HG02610 (cell line): ENCODE results near the gene NANOS3.

ENCODE experiments used
- ATAC-seq: cut with Tn5 transposase; IDR thresholded peaks from one replicate; pipeline ENCODE4 v1.9.1; 2021; ENCODE audit warnings: mild to moderate bottlenecking, moderate library complexity; ENCODE audit not compliant: unreplicated experiment

The NANOS3 gene

GRCh38 chr19:13864667-13865570 is 12.0 kb upstream of the NANOS3 start:
- ATAC-seq, result no peak

DNA sequence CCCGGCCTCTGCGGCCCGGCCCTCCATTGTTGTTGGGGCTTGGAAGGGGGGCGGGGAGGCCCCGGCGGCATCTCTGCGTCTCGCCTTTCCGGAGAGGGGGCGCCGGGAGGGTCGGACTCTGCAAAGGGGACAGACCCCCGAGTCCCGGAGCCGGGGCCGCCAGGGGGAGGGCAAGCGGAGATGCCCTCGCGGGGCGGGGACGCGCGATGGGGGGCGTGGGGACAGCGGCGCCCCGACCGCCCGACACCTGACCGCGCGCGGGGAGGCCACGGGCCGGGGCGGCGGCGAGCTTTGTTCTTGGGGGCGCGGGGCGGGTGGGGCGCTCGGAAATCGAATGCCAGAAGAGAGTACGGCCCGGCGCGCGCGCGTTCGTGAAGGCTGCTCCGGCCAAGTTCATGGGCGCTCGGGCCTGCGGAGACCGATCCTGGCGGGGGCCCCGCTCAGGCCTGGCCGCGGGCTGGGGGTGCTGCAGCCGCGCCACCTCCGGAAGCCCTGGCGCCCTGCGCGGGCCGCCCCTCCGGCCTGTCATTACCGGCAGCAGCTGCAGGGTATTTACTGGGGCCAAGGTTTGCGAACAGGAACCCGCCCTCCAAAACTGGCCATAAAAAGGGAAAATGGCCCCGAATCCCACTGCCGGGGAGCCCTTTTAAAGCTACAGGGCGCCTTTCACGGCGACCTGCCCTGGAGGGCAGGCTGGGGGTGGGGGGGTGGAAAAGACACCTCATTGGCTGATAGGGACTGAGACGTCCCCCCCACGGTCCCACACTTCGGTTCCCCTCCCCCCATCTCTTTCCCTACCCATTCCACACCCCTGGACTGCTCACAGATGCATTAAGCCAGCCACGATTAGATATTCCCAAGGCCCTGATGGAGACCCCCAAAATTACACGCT is 11.1 kb upstream of the NANOS3 start:
- no peak for ATAC-seq

DNA sequence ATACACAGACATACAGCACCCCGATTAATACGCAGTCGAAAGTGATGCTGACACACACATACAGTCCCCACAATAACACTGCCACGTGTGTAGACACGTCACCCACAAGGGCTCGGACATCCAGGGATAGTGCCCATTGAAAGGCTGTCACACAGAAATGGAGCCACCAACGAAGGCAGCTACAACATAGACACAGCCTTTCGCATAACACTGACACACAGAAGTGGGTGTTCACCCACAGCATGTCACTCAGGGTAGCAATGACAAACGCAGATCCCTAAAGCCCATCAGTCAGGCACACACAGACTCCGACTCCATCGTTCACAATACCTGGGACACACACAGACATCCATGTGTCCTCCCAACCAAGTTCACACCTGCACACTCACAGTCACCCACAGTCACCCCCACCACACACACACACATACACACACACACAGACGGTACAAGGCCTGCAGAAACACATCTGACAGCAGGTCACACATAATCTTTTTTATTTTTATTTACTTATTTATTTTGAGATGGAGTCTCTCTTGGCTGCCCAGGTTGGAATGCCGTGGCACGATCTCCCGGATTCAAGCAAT is 10.4 kb upstream of the NANOS3 start:
- ATAC-seq, result no peak

GRCh38 chr19:13868663-13869062 is 8.3 kb upstream of the NANOS3 start:
- no peak for ATAC-seq

- ATAC-seq, result no peak
These were observed 7.7 kb upstream of the NANOS3 start for GRCh38 chr19:13869281-13869680.

- no peak for ATAC-seq
These were observed 6.1 kb upstream of the NANOS3 start for GRCh38 chr19:13870873-13871272.

GRCh38 chr19:13872339-13872694 is 4.6 kb upstream of the NANOS3 start:
- ATAC-seq, result no peak

DNA sequence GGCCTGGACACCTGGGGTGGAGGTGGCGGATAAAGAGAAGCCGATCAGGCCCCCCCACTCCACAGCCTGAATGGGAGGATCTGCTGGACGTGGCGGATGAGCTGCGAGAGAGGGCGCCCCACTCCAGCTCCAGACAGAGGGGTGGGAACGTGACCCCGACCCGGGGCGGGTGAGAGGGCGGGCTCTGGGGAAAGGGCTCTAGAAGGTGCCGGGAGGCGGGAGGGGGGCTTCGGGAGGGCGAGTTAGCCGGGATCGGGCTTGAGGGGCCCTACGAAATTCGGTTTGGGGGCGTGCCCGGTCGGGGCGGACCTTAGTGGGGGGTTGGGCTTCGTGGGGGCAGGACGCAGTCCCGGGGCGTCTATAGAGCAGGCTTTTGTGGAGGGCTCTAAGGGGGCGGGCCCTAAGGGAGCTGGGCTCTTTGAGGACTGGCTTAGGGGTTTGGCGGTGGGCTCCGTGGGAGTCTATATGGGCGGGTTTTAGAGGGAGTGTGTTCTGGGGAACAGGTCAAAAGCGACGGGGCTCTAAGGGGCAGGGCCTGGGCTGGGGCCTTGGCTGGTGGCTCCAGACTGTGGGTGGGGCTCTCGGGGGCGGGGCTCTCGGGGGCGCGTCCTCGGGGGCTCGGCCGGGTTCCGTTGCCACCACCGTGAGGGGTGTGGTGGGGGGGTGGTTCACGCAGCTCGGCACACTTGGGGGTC is 4.1 kb upstream of the NANOS3 start:
- no peak for ATAC-seq

GRCh38 chr19:13873834-13874515 is 3.0 kb upstream of the NANOS3 start:
- ATAC-seq, result no peak

GRCh38 chr19:13875824-13876223 is 1.1 kb upstream of the NANOS3 start:
- no peak for ATAC-seq

DNA sequence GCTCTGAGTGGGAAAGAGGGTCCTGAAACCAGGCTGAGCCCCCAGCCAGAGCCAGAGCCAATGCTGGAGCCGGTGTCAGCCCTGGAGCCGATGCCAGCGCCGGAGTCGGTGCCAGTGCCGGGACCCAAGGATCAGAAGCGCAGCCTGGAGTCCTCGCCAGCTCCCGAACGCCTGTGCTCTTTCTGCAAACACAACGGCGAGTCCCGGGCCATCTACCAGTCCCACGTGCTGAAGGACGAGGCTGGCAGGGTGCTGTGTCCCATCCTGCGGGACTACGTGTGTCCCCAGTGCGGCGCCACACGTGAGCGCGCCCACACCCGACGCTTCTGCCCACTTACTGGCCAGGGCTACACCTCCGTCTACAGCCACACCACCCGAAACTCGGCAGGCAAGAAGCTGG is 369 bp downstream of the NANOS3 start:
- no peak for ATAC-seq

DNA sequence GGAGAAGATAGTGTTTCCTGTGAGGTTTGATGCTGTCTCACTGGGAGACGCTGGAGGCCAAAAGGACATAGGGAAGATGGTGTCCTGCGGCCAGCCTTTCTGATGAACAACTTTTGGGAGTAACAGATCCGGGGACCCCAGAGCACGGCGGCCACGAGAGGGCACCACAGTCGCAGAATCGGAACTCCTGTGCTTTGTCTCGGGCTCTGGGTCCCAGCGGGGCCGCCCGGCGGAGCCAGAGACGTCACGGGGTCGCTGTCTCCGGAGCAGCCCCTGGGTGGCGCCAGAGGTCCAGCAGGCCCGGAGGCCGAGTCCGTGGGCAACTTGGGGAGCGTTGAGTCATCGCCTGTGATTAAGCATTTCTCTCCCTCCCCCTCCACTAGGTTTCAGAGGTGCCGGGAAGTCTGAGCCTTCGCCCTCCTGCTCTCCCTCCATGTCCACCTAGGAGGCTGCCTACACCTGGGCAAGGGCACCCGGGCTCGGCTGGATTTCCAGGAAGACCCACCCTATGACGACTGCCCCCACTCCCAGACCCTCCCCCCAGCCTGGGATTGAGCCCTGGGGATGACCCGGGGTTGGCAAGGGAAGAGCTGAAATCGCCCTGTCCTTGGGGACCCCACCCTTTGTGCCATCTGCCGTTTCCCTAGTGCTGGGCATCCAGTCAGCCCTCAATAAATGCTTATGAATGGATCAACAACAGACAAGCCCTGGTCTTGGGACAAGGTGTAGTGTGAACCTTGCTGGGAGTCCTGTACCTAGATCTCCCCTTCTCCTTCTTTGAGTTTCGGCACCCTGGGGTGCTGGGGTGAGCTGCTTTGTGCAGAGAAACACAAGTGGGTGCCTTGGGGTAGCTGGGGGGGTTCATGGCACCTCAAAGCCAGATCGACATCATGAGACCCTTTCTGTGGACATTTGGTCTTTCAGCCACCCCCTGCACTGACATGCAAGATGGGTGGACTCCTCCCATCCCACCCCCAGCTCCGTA is 3.4 kb downstream of the NANOS3 start:
- ATAC-seq, result peak; percentile 72

DNA sequence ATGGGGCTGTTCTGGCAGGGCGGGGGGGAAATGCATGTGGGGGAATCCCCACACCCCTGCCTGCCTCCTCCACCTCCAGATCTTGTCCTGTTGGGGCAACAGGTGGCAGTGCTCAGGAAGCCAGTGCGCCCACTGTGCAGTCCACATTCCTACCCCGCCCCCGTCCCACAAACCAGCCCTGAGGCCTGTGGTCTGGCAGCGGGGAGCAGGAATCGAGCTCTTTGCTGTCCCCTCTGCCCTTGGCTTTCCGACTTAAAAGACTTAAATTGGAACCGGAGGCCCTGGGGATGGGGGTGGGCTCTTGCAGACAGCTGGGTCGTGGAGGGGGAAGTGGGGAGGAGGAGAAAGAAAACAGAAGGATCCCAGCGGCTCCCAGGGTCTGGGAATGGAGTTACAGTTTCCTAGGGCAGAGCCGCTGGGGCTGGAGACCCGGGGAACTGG is 4.3 kb downstream of the NANOS3 start:
- ATAC-seq, result no peak

DNA sequence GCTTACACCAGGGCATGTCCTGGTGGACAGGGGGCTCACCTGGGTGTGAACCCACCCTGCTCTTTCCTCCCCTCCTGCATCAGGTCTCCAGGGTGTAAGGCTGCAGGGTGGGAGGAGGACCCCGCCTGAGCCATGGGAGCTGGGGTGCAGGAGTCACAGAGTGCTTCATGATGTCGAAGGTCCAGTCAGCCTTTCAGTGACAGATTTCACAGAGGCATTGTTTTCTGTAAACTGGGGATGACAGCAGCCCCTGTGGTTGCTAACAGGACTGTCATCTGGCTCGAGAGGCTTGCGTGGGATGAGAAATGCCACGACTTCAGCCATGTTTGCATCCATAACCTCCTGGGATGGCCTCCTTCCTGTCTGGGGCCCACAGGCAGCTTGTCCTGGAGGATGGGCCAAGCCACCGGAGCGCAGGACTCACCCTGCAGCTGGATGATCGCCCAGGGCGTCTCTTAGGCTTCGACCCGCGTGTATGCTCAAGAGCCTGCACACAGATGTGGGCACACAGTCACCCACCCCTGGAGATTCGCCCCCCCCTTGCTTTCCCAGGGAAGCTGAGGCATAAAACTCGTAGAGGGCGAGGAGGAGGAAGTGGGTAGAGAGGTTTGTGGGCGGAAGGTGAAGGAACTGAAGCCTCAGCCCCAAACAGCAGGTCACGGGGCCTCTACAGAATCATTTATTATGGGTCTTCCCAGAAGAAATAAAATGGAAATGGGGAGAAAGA is 4.9 kb downstream of the NANOS3 start:
- ATAC-seq, result no peak

DNA sequence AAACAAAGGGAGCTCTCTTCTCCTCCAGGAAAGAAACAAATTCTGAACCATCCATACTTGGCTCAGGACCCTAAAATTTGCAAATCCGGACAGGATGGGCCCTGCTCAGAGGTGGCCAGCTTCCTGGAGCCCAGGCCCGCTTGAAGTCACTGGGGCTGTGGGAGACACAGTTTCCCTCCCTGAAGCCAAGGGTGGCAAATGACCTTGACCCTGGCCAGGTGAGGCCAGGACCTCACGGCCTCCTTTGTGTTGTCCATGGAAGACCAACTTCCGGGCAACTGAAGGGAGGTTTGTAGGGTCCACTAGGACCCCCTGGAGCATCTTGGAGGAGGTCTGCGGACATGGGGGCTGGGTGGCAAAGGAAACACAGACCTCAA is 5.5 kb downstream of the NANOS3 start:
- no peak for ATAC-seq

- no peak for ATAC-seq
These were observed 5.9 kb downstream of the NANOS3 start for GRCh38 chr19:13882836-13883235.

DNA sequence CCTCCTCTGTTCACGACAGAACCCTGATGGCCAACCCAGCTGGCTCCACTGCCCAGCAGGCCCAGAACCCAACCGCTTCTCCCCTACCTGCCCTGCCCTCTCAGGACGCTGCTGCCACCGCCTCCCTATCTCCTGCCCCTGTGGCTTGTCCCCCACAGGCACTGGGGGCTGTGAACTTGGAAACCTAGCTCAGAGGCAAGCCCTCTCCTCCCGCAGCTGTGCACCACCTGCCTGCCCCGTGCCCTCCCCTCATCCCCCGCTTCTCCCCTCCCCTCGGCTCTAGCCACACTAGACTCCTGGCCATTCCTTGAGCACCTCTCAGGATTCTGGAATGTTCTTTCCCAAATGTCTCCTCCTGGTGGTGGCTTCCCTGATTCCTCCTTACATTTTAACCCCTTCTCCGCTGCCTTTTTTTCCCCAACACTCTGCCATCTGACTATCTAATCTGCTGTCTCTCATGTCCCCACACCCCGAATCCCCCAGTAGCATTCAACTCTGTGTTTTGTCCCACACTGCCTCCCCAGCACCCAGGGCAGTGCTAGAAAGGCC is 6.7 kb downstream of the NANOS3 start:
- no peak for ATAC-seq
